NCI-H524 (cell line): ENCODE data around the gene ATP11A.
"Not testable (repeated sequence)": the region's sequence is repeated elsewhere in the genome, so short reads cannot be mapped to it uniquely, and the experiment has no call there.

Source experiments
- DNase-seq, 2 experiments: peaks; one replicate each; lab custom pipeline; 2025; lab: John Stamatoyannopoulos, UW

The ATP11A gene

GRCh38 chr13:112800057-112800456, 110.2 kb downstream of the ATP11A start:
- no peak for DNase-seq

- DNase-seq, result not testable (repeated sequence)
These were observed 111.0 kb downstream of the ATP11A start for GRCh38 chr13:112800807-112801206.

GRCh38 chr13:112802802-112803195, 113.0 kb downstream of the ATP11A start:
- no peak for DNase-seq

GRCh38 chr13:112803422-112803821, 113.6 kb downstream of the ATP11A start:
- DNase-seq, result no peak

- DNase-seq, result no peak
These were observed 114.5 kb downstream of the ATP11A start for GRCh38 chr13:112804374-112804773.

GRCh38 chr13:112806739-112807652, 117.2 kb downstream of the ATP11A start:
- no peak for DNase-seq

GRCh38 chr13:112807653-112808376, 118.0 kb downstream of the ATP11A start:
- no peak for DNase-seq

GRCh38 chr13:112808377-112809140, 118.7 kb downstream of the ATP11A start:
- no peak for DNase-seq

- DNase-seq, result no peak
These were observed 119.8 kb downstream of the ATP11A start for GRCh38 chr13:112809332-112810315.

GRCh38 chr13:112810608-112811007, 120.8 kb downstream of the ATP11A start:
- no peak for DNase-seq

- DNase-seq, result no peak
These were observed 122.6 kb downstream of the ATP11A start for GRCh38 chr13:112812306-112813055.

- DNase-seq, result no peak
These were observed 123.7 kb downstream of the ATP11A start for GRCh38 chr13:112813552-112813951.

- DNase-seq, result no peak
These were observed 125.2 kb downstream of the ATP11A start for GRCh38 chr13:112814905-112815585.

GRCh38 chr13:112815871-112816270, 126.0 kb downstream of the ATP11A start:
- no peak for DNase-seq

GRCh38 chr13:112818040-112818697, 128.3 kb downstream of the ATP11A start:
- DNase-seq, result no peak

GRCh38 chr13:112818698-112819045, 128.8 kb downstream of the ATP11A start:
- no peak for DNase-seq

GRCh38 chr13:112819111-112819510, 129.3 kb downstream of the ATP11A start:
- DNase-seq, result no peak

GRCh38 chr13:112819816-112820215, 130.0 kb downstream of the ATP11A start:
- DNase-seq, result no peak

GRCh38 chr13:112820318-112820717, 130.5 kb downstream of the ATP11A start:
- DNase-seq, result no peak
